ENCODE measurements around the gene MAPK1.
"Not testable (repeated sequence)": the region's sequence is repeated elsewhere in the genome, so short reads cannot be mapped to it uniquely, and the experiment has no call there.

The MAPK1 gene

GRCh38 chr22:21800552-21801303, 66.7 kb downstream of the MAPK1 start:
- Histone ChIP-seq H3K27ac (no peak overlapping the region), H3K9me3 (ENCODE audit: severe bottlenecking) (no peaks in the 10 kb centered on the region), H3K36me3 (peaks cover 88% of the 10 kb centered on the region), H3K4me3 (ENCODE audit: low read depth, low read length) (no peak overlapping the region), H3K27me3 (ENCODE audit: insufficient read depth, low read depth, severe bottlenecking) (no peaks in the 10 kb centered on the region)
- no peak for TF ChIP-seq CTCF (IDR thresholded peaks at IDR 0.05; ENCODE audit: low read depth, low read length)
- DNase-seq: no peak

GRCh38 chr22:21797444-21798221, 69.8 kb downstream of the MAPK1 start:
- H3K4me3 ChIP-seq (ENCODE audit: low read depth, low read length): no peak overlapping the region
- TF ChIP-seq CTCF (IDR thresholded peaks at IDR 0.05; ENCODE audit: low read depth, low read length): no peak
- DNase-seq: no peak
- H3K9me3 ChIP-seq (ENCODE audit: severe bottlenecking): no peaks in the 10 kb centered on the region
- peaks cover 73% of the 10 kb centered on the region for H3K36me3 ChIP-seq
- H3K27me3 ChIP-seq (ENCODE audit: insufficient read depth, low read depth, severe bottlenecking): no peaks in the 10 kb centered on the region
- peak overlapping the region; percentile 24 for H3K27ac ChIP-seq

GRCh38 chr22:21796863-21797262, 70.6 kb downstream of the MAPK1 start:
- H3K9me3 ChIP-seq (ENCODE audit: severe bottlenecking): no peaks in the 10 kb centered on the region
- TF ChIP-seq CTCF (IDR thresholded peaks at IDR 0.05; ENCODE audit: low read depth, low read length): no peak
- H3K36me3 ChIP-seq: peaks cover 71% of the 10 kb centered on the region
- H3K27ac ChIP-seq: no peak overlapping the region
- H3K27me3 ChIP-seq (ENCODE audit: insufficient read depth, low read depth, severe bottlenecking): no peaks in the 10 kb centered on the region
- DNase-seq: no peak
- no peak overlapping the region for H3K4me3 ChIP-seq (ENCODE audit: low read depth, low read length)

- TF ChIP-seq CTCF (IDR thresholded peaks at IDR 0.05; ENCODE audit: low read depth, low read length): no peak
- H3K9me3 ChIP-seq (ENCODE audit: severe bottlenecking): no peaks in the 10 kb centered on the region
- H3K27me3 ChIP-seq (ENCODE audit: insufficient read depth, low read depth, severe bottlenecking): no peaks in the 10 kb centered on the region
- H3K27ac ChIP-seq: no peak overlapping the region
- peaks cover 73% of the 10 kb centered on the region for H3K36me3 ChIP-seq
- H3K4me3 ChIP-seq (ENCODE audit: low read depth, low read length): no peak overlapping the region
- DNase-seq: no peak
Observed at GRCh38 chr22:21796231-21796630, 71.2 kb downstream of the MAPK1 start.

GRCh38 chr22:21793716-21794115, 73.7 kb downstream of the MAPK1 start:
- H3K36me3 ChIP-seq: peaks cover 68% of the 10 kb centered on the region
- not testable (repeated sequence) for H3K27ac ChIP-seq; H3K4me3 ChIP-seq (ENCODE audit: low read depth, low read length); DNase-seq; H3K9me3 ChIP-seq (ENCODE audit: severe bottlenecking); H3K27me3 ChIP-seq (ENCODE audit: insufficient read depth, low read depth, severe bottlenecking)
